Gastroesophageal sphincter (tissue), 3 donors: ENCODE measurements around the gene LRIT1.

Experiments
- CTCF ChIP-seq, 4 experiments: fragments of 200-600 bp in 2 of 4; fragments of 450-650 bp in 2 of 4; sonication (generic) in 1 of 4; IDR thresholded peaks; one replicate each; pipeline ENCODE4 v1.5.1; 2017 to 2019; ENCODE audit warnings: antibody characterized with exemption in 4 of 4, mild to moderate bottlenecking in 2 of 4, moderate library complexity in 2 of 4
- EP300 ChIP-seq: sonication (generic); formaldehyde crosslinking; IDR thresholded peaks from one replicate; pipeline ENCODE4 v1.6.1; 2017; ENCODE audit warnings: antibody characterized with exemption, mild to moderate bottlenecking
- POLR2AphosphoS5 ChIP-seq: sonication (generic); formaldehyde crosslinking; IDR thresholded peaks from one replicate; pipeline ENCODE4 v1.6.1; 2017; ENCODE audit warnings: antibody characterized with exemption

GRCh38 chr10:84197643-84198042, 43.7 kb downstream of the LRIT1 start:
- TF ChIP-seq EP300 (no peak), CTCF (IDR thresholded peaks at IDR 0.05) (no peak), POLR2AphosphoS5 (no peak)
